ENCODE data around the gene THRAP3.
"Not testable (repeated sequence)": the region's sequence is repeated elsewhere in the genome, so short reads cannot be mapped to it uniquely, and the experiment has no call there.

THRAP3 gene

DNA sequence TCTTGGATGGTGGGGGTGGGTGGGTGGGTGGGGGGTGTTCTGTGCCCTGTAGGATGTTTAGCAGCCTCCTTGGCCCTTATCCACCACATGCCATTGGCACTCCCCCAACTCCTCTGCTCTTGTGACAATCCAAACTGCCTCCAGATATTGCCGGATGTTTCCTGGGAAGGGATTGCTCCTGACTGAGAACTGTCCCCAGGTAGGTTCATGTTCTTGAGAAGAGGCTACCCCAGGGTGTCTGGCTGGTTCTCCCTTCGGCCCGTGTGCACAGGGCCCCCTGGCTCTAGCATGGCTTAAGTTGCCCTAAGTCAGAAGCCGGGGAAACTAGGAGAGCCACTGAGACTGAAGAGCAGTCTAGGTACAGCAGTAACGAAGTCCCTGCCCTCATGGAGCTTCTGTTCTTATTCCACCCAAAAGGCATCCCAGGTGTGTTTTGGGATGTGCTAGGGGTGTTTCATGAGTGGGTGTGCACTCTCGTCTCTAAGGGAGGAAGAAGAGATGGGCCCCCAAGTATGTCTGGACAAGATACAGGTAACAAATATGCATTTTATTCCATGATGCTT, 19.8 kb upstream of the THRAP3 start:
- DNase-seq (ENCODE audit: low spot score) = no peak

DNA sequence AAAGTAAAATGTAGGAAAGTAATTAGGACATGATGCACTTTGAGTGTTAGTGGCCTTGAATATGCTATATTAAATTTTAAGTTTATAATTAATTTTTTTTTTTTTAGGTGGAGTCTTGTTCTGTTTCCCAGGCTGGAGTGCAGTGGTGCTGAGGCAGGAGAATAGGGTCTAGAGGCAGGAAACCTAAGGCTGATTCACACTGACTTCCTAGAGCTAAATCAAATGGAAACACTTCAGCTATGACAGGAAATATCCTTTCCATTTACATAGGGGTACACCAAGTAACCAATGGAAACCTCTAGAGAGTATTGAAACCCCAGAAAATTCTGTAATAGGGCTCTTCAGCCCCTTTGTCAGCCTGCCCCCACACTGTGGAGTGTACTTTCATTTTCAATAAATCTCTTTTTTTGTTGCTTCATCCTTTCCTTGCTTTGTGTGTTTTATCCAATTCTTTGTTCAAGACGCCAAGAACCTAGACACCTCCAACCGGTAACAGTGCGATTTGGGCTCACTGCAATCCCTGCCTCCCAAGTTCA, 17.9 kb upstream of the THRAP3 start:
- no peak for DNase-seq (ENCODE audit: low spot score)

DNA sequence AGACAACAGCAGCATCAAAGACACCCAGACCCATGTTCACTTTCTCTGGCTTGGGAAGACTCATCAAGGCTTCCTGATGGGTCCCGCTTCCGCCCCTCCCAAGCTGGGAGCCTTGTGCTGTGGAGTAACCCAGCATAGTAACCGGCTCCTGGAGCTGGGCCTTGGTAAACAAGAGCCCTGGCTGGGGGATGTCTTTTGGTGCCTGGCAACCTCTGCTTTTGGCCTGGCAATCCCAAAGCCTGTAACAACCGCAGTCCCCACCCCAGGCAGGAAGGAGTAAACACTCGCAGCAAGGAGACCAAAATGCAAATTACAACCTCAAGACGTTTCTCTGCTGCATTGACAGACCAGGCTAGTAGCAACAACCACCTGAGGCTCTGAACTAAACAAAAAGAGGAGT, 16.9 kb upstream of the THRAP3 start:
- no peak for DNase-seq (ENCODE audit: low spot score)

DNA sequence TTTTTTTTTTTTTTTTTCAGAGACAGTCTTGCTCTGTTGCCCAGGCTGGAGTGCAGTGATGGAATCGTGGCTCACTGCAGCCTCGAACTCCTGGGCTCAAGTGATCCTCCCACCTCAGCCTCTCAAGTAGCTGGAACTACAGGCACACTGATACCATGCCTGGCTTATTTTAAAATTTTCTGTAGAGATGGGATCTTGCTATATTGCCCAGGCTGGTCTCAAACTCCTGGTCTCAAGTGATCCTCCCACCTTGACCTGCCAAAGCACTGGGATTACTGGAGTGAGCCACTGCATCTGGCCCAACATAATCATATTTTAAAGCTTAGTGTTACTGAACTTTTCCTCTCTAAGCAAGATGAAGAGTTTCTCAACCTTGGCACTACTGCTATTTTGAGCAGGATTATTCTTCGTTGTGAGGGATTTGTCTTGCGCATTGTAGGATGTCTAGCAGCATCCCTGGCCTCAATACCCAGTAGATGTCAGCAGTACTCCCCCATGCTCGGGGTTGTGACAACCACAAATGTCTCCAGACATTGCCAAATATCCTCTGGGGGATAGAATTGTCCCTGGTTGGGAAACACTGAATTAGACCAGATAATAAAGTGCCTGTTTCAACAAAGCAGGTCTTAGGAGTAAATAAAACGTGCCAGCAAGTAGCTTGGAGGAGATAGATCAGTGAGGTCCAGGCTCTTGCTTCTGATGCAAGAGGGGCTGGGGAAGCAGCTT, 15.1 kb upstream of the THRAP3 start:
- no peak for DNase-seq (ENCODE audit: low spot score)

DNA sequence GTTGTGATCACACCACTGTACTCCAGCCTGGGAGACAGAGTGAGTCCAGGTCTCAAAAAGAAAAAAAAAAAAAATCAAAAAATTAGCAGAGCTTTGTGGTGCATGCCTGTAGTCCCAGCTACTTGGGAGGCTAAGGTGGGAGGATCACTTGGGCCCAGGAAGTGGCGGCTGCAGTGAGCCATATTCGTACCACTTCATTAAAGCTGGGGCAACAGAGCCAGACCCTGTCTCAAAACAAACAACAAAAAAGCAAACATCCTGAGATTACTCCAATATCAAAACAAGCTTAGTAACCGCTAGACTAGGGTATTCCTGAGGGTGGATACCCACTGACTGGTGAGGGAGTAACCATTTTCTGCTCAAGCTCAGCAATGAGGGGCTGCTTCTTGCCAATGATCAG, 12.9 kb upstream of the THRAP3 start:
- no peak for DNase-seq (ENCODE audit: low spot score)

DNA sequence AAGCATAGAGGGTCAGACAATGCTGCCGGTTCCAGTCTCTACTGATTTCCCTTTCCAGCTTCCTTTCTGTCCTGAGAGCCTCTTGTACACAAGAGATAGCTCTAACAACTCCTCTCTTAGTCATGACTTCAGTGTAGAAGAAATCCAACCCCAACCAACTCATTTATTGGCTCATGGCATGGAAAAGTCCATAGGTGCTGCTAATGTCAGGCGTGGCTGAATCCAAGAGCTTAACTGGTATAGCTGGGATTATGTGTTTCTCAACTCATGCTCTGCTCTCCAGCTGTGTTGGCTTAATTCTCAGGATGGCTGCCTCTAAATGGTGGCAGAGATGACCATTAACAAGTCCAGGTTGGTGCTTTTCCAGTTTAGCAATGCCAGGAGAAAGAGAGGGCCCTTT, 12.4 kb upstream of the THRAP3 start:
- DNase-seq (ENCODE audit: low spot score) = no peak

DNA sequence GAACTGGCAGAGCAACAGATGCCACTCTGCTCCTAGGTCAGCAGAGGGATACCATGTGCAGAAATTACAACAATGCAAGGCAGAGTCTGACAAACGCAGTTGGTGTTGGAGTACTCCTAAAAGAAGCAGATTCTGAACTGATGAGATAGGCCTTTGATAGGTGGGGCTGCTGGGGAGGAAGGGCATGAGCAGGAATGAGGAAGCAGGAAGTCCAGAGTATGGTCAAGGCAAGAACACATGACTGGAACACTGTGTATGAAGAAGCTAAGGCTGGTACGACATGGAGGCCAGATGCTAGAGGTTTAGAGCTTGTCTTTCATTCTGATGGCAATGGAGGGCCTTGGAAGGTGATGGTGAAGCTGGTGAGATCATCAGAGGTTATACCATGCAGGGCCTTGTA, 11.5 kb upstream of the THRAP3 start:
- DNase-seq (ENCODE audit: low spot score) = no peak

DNA sequence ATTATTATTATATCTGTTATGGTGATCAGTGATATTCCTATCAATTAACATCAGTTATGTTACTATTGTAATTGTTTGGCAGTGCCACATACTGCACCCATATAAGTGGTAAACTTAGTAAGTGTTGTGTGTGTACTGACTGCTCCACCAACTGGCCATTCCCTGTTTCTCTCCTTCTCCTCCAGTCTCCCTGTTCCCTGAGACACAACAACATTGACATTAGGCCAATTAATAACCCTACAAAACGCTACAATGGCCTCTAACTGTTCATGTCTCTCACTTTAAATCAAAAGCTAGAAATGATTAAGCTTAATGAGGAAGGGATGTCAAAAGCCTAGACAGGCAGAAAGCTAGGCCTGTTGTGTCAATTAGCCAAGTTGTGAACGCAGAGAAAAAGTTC, 6.6 kb upstream of the THRAP3 start:
- DNase-seq (ENCODE audit: low spot score) = no peak

DNA sequence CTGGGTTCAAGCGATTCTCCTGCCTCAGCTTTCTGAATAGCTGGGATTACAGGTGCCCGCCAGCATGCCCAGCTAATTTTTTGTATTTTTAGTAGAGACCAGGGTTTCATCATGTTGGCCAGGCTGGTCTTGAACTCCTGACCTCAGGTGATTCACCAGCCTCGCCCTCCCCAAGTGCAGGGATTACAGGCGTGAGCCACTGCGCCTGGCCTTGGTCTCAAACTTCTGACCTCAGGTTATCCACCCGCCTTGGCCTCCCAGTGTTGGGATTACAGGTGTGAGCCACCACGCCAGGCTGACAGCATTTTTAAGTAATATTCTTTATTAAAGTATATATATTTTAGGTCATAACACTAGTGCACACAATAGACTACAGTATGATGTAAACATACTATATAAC, 2.3 kb upstream of the THRAP3 start:
- DNase-seq (ENCODE audit: low spot score) = not testable (repeated sequence)

DNA sequence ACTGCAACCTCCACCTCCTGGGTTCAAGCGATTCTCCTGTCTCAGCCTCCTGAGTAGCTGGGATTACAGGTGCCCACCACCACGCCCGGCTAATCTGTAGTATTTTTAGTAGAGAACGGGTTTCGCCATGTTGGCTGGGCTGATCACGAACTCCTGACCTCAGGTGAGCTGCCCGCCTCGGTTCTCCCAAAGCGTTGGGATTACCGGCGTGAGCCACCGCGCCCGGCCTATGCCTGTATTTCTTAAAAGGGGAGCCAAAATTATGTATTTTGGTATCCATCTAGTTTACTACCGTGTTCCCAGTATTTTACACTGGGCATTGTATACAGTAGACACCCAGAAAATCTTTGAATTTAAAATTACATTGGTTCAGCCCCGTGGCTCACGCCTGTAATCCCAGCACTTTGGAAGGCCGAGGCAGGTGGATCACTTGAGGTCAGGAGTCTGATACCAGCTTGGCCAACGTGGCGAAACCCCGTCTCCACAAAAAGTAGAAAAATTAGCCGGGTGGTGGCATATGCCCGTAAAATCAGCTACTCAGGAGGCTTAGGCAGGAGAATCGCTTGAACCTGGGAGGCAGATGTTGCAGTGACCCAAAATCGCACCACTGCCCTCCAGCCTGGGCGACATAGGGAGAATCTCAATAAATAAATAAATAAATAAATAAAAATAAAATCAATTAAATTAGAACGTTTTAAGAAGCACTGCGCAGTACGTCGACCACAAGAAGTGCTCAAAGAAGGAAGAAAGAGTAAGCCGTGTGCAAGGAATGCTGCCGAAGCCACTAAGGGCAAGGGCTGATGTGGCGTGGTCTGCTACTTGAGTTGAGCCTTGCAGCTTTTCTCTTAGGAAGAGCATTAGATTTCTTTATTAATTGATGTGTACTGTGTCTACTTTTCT, 1.5 kb upstream of the THRAP3 start:
- DNase-seq (ENCODE audit: low spot score) = no peak

DNA sequence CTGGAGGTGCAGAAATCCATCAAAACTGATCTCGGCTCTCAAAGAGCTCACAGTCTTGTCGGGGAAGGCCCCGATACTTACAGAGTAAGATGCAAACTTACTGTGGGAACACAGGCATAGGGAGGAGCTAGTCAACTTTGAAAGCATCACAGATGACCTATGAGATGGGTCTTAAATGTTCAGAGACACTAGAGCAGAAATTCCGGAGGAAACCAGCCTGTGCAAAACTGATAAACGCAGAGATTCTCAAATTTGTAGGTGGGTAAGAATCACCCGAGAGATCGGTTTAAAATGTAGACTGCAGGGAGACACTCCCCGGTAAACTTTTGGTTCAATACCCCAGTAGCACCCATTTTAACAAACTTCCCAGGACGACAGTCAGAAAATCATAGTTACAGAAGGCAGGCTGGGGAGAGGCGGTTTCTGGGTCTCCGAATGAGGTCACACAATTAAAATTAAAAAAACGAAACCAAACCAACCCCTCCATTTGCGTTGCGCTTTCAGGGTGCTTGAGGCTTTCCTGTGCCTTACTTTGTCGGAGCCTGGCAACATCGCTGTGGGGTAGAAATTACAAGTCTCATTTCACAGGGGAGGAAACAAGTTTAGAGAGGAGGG, 755 bp upstream of the THRAP3 start:
- DNase-seq (ENCODE audit: low spot score) = no peak

DNA sequence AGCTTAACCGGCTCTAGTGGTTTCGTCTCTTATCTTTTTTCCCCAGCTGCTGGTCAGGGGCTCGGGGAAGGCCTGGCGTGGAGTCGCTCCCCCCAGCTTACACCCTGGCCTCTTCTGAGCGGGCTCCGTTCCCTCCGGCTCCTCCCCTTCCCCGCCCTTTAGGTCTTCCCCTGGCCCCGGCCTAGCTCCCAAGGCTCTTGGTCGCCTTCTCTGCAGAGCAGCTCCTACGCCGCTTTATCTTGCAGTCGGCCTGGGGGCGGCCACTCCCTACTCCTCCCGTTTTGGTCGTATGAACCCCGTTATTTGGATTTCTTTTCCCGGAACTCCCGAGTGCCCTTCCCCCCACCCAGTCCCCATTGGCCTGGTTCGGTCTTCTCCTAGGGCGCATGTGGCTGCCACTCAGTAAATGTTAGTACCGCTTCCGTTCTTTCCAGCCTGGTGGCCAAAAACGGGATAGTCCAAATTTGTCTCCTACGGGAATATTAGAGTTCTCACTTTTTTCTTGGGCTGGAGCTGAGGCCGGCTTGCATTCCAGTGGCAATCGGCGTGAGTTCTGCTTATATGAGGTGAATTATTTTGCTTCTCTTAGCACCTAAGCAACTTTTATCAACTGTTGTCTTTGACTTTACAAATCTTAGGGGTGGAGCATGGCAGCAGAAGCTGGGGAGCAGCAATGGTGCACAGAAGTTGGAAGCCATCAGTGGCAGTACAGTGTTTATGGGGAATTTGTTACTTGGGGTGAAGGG, 467 bp downstream of the THRAP3 start:
- no peak for DNase-seq (ENCODE audit: low spot score)

DNA sequence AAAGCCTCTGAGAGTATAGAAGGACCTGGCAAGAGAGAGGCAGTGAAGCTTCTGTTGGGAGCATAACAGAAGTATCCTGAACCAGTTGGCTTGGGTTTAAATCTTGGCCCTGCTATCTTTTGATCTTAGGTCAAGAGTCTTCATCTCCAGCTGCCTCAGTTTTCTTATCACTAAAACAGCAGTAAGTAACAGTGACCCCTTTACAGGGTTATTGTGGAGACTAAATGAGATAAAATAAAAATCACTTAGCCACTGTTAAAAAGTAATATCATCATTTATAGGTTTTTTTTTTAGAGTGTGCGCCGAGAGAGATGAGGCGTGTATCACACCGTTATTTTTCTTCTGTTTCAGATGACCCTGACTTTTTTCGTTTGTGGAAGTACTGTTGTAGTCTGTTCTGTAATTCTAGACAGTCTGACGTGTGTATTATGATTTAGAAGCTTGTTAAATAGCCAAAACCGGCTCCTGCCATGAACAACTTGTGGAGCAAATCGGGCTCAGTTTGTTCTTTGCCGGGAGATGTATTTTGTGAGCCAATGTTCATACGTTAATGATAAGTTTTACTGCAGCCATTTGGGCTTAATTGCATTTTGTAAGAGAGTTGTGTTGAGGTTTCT, 1.1 kb downstream of the THRAP3 start:
- DNase-seq (ENCODE audit: low spot score) = no peak

DNA sequence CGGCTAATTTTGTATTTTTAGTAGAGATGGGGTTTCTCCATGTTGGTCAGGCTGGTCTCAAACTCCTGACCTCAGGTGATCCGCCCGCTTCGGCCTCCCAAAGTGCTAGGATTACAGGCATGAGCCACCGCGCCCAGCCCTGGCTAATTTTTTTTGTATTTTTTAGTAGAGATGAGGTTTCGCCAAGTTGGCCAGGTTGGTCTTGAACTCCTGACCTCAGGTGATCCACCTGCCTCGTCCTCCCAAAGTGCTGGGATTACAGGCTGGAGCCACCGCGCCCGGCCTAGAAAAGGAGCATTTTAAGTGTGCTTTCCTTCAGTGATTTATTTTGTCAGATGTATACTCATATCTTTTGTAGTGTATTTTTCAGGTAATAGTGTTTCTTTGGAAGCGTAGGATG, 6.0 kb downstream of the THRAP3 start:
- DNase-seq (ENCODE audit: low spot score) = not testable (repeated sequence)

DNA sequence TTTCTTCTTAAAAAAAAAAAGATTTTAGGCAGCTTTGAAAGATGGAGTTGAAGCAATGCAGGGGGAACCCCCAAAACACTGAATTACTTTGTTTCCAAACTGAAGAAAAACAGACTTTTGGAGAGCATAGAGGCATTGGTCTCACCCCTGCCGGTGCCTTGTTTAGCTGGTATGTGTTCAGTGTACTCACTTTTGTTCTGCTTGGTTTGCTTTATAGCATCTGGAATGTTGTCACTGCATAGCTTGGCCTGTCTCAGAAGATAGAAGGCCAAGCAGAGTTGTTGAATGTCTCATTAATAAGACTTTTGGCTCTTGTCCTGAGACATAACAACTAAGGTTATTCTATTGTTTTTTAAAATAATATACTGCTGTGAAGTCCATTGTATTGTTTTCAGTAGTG, 6.9 kb downstream of the THRAP3 start:
- DNase-seq (ENCODE audit: low spot score) = no peak

DNA sequence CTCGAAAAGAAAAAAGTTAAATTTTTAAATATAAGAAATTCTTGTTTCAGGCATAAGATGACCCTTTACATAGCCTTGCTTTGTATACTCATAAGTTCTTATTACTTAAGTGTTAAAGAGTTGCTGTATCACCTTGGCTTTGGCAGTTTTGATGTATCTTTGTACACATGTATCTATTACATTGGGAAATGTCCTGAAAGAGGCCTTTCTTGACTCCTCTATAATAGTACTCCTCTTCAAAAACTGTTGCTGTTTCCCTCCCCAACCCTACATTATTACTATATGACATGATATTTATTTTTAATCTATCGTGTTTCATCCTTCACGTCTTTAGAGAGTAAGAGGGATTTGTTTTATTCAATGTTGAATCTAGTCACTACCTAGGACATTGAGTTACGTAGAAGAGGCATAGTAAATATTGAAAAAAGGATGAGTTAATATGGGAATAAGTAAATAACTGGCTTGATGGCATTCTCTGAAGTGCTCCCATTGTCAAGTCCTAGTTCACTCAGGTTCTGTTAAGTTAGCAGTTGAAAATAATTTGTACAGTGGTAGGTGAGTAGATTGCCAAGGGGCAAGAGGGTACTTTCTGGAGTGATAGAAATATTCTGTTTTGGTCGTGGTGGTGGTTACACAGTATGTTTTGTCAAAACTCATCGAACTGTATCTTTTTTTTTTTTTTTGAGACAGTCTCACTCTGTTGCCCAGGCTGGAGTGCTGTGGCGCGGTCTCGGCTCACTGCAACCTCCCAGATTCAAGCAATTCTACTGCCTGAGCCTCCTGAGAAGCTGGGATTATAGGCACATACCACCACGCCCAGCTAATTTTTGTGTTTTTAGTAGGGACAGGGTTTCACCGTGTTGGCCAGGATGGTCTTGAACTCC, 8.2 kb downstream of the THRAP3 start:
- DNase-seq (ENCODE audit: low spot score) = no peak

DNA sequence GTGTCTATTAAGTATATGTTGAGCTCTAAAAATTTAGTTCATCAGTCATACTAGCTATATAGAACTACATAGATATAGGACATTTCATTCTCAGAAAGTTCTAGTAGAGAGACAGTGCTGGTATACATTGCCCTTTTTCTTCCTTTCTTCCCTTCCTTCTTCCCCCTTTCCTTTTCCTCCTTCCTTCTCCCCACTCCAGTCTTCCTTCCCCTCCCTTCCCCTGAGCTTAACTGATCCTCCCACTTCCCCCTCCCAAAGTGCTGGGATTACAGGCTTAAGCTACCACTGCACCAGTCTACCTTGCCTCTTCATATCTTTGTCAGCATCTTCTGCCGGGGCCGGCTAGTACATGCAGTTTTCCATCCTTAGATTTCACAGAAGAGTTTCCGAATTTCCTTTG, 12.1 kb downstream of the THRAP3 start:
- no peak for DNase-seq (ENCODE audit: low spot score)

DNA sequence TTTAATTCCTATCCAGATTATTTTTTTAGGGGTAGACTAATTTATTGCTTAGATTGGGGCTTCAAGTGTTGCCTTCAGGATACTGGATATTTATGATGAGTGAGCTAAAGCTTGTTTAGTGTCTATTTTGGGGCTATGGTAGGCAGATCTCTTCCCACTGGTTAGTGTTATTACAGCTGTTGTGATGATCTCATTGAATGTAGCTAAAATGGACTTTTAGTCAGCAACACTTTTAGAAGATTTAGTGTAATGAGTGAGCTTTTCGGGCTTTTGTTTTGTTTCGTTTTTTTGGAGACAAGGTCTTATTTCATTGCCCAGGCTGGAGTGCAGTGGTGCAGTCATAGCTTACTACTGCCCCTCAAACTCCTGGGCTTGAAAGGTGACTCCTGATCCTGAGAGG, 14.2 kb downstream of the THRAP3 start:
- no peak for DNase-seq (ENCODE audit: low spot score)

DNA sequence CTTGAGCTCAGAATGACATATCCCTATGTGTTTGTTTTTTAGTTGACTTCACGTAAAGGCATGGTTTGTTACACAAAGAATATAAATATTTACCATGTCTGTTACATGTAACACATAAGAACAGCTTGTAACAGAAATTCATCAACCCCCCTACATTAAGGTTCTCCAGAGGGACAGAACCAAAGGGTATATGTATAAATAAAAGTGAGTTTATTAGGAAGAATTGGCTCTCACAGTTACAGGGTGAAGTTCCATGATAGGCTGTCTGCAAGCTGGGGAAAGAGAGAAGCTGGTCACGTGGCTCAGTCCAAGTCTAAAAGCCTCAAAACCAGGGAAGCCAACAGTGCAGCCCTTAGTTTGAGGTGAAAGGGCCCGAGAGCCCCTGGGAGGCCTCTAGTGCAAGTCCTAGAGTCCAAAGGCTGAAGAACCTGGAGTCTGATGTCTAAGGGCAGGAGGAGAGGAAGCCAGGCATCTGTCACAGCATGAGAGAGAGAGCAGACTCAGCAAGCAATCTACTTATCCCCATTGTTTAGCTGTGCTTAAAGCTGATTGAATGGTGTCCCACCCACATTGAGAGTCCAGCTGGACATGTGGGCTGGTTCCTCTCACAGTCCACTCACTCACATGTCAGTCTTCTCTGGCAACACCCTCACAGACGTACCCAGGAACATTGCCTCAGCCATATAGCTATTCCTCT, 15.8 kb downstream of the THRAP3 start:
- DNase-seq (ENCODE audit: low spot score) = peak; percentile 57

DNA sequence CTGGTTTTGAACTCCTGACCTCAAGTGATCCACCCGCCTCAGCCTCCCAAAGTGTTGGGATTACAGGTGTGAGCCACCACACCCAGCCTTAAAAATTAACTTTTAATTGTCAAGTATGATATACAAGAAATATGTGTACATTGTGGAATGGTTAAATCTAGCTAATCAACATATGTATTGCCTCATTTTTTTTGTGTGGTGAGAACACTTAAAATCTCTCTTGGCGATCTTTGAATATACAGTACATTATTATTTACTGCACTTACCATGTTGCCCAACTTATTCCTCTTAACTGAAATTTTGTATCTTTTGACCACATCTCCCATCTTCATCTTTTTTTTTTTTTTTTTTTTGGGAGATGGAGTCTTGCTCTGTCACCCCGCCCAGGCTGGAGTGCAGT, 23.3 kb downstream of the THRAP3 start:
- DNase-seq (ENCODE audit: low spot score) = no peak
